Activated B cell treated with CpG ODN at 0.5 μM for 24 hours (primary cell): ENCODE results near the gene HACE1. TPM values are rescaled to one million over a fixed set of nuclear protein-coding genes. Genes with fewer than 3 reads are reported as not detected.
"Not testable (repeated sequence)": the region's sequence is repeated elsewhere in the genome, so short reads cannot be mapped to it uniquely, and the experiment has no call there.

Experiments used
- ATAC-seq: fragments of 200-7000 bp; cut with Tn5 transposase; one replicate; pipeline ENCODE4 v1.10.0; 2021; ENCODE audit warnings: low read depth, mild to moderate bottlenecking, moderate library complexity
- CTCF ChIA-PET: fragments of 350-600 bp; sonication (Branson Sonifier 250); formaldehyde crosslinking; loops from one replicate; lab custom pipeline; 2021; ENCODE audit warnings: antibody characterized with exemption; lab: Charles Lee
- POLR2A ChIA-PET: fragments of 350-600 bp; sonication (Branson Sonifier 250); formaldehyde crosslinking; loops from one replicate; lab custom pipeline; 2021; ENCODE audit warnings: antibody characterized with exemption; lab: Charles Lee
- DNase-seq: peaks from one replicate; pipeline ENCODE4 v3.0.0; 2022
- H3K27ac Mint-ChIP-seq: one replicate; pipeline ENCODE4 v1.8.0; 2020; ENCODE audit warnings: mixed read lengths
- H3K27me3 Mint-ChIP-seq: one replicate; pipeline ENCODE4 v1.8.0; 2021; ENCODE audit warnings: mixed read lengths
- H3K36me3 Mint-ChIP-seq: one replicate; pipeline ENCODE4 v1.8.0; 2021; ENCODE audit warnings: low read depth, mixed read lengths
- H3K4me1 Mint-ChIP-seq: one replicate; pipeline ENCODE4 v1.8.0; 2021; ENCODE audit warnings: mixed read lengths
- H3K4me3 Mint-ChIP-seq: one replicate; pipeline ENCODE4 v1.8.0; 2020; ENCODE audit warnings: mild to moderate bottlenecking, mixed read lengths
- H3K9me3 Mint-ChIP-seq: one replicate; pipeline ENCODE4 v1.8.0; 2020; ENCODE audit warnings: mixed read lengths
- CTCF ChIP-seq: fragments of 200-600 bp; IDR thresholded peaks from one replicate; pipeline ENCODE4 v1.8.0; 2022; ENCODE audit warnings: antibody characterized with exemption, mild to moderate bottlenecking
- intact Hi-C: fragments of 100-400 bp; cut with micrococcal nuclease; formaldehyde crosslinking; loops from one replicate; pipeline ENCODE4 v1.15.1; 2024
- total RNA-seq: library from RNA; stranded (reverse); gene quantifications from 2 replicates; pipeline ENCODE4 v1.2.3, GENCODE V29; 2022

HACE1 gene
- total RNA-seq, 1 donor from 2014 or later, result 7.1 TPM

GRCh38 chr6:104881964-104882668, 22.4 kb upstream of the HACE1 start:
- no peaks in the 10 kb centered on the region for H3K4me1 Mint-ChIP-seq
- H3K27me3 Mint-ChIP-seq, result peaks cover 5% of the 10 kb centered on the region
- H3K27ac Mint-ChIP-seq, result no peak overlapping the region
- DNase-seq (no peak), ATAC-seq (no peak)
- no peaks in the 10 kb centered on the region for H3K9me3 Mint-ChIP-seq
- CTCF ChIA-PET, result no interaction called here
- H3K36me3 Mint-ChIP-seq, result no peaks in the 10 kb centered on the region
- intact Hi-C loops, result no loop called here
- POLR2A ChIA-PET, result no interaction called here
- H3K4me3 Mint-ChIP-seq, result no peak overlapping the region
- TF ChIP-seq CTCF, result no peak

GRCh38 chr6:104862456-104862855, 2.7 kb upstream of the HACE1 start:
- ChIA-PET POLR2A (no interaction called here), CTCF (no interaction called here)
- Mint-ChIP-seq H3K27me3 (peaks cover 16% of the 10 kb centered on the region), H3K9me3 (no peaks in the 10 kb centered on the region), H3K36me3 (peaks cover 2% of the 10 kb centered on the region), H3K4me1 (peaks cover 10% of the 10 kb centered on the region), H3K4me3 (no peak overlapping the region), H3K27ac (no peak overlapping the region)
- DNase-seq, result no peak
- no peak for ATAC-seq
- no peak for TF ChIP-seq CTCF
- intact Hi-C loops, result no loop called here

GRCh38 chr6:104860221-104860620, 502 bp upstream of the HACE1 start:
- no peak for TF ChIP-seq CTCF
- H3K27me3 Mint-ChIP-seq, result peaks cover 11% of the 10 kb centered on the region
- peaks cover 10% of the 10 kb centered on the region for H3K4me1 Mint-ChIP-seq
- H3K4me3 Mint-ChIP-seq, result peak overlapping the region; percentile 95
- no peak for ATAC-seq
- intact Hi-C loops, result no loop called here
- CTCF ChIA-PET, result no interaction called here
- DNase-seq, result no peak
- peaks cover 2% of the 10 kb centered on the region for H3K36me3 Mint-ChIP-seq
- peak overlapping the region; percentile 69 for H3K27ac Mint-ChIP-seq
- H3K9me3 Mint-ChIP-seq, result no peaks in the 10 kb centered on the region
- POLR2A ChIA-PET, result interaction anchor here (0.6 kb wide), 2 partner anchors 9 to 1392 kb away, joined by 3 to 4 read pairs; no protein-coding TSS in a partner anchor

DNA sequence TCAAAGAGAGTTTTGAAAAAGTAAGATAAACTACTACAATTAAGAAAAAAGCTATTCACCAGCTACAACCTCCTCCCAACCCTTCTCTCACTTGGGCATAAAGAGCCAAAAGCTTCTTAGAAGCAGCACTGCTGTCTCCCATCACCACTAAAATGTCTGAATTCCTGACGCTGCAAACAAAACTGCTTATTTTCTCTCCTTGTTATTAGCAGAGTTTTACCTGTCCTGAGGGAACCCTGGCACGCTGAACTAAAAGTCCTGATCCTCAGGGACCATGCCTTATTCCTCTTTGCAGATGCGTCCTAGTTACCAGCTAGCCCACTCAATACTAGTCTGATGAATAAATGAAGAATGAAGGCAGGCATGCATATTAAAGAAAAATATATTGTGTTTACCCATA, 1.1 kb downstream of the HACE1 start:
- ATAC-seq (no peak), DNase-seq (no peak)
- Mint-ChIP-seq H3K4me3 (peak overlapping the region; percentile 95), H3K4me1 (peaks cover 10% of the 10 kb centered on the region), H3K9me3 (no peaks in the 10 kb centered on the region), H3K27me3 (peaks cover 6% of the 10 kb centered on the region), H3K36me3 (peaks cover 2% of the 10 kb centered on the region), H3K27ac (no peak overlapping the region)
- ChIA-PET CTCF (no interaction called here), POLR2A (no interaction called here)
- intact Hi-C loops, result loop anchor here (5.0 kb wide), 1 partner anchor 544 kb away; the partner anchor contains the start of gene PREP
- TF ChIP-seq CTCF, result no peak

DNA sequence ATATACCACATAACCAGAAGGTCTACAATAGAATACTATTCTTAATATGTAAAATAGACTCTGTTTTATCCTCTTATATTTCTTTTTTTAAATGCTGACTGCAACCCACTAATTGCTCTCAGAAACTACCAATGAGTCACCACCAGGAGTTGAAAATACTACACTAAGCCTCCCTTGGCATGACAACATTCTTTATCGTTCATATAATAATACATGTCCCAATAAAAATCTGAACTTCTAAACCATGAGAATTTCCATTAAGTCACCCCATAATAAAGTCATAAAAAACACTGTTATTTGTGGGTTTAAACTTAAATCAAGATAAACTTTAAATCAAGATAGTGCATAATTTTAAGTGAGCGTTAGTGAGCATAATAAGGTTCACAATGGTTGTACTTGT, 4.2 kb downstream of the HACE1 start:
- POLR2A ChIA-PET, result no interaction called here
- Mint-ChIP-seq H3K27me3 (no peaks in the 10 kb centered on the region), H3K27ac (no peak overlapping the region), H3K4me3 (no peak overlapping the region), H3K4me1 (peaks cover 10% of the 10 kb centered on the region), H3K9me3 (no peaks in the 10 kb centered on the region), H3K36me3 (peaks cover 12% of the 10 kb centered on the region)
- intact Hi-C loops, result loop anchor here (5.0 kb wide), 1 partner anchor 547 kb away; the partner anchor contains the start of gene PREP
- DNase-seq, result no peak
- TF ChIP-seq CTCF, result no peak
- CTCF ChIA-PET, result no interaction called here
- no peak for ATAC-seq

- peaks cover 37% of the 10 kb centered on the region for H3K36me3 Mint-ChIP-seq
- H3K27ac Mint-ChIP-seq, intact Hi-C loops, H3K27me3 Mint-ChIP-seq, H3K9me3 Mint-ChIP-seq, POLR2A ChIA-PET, DNase-seq, H3K4me1 Mint-ChIP-seq, CTCF ChIA-PET, H3K4me3 Mint-ChIP-seq, ATAC-seq: not testable (repeated sequence)
These were observed 12.0 kb downstream of the HACE1 start for GRCh38 chr6:104847721-104848120.
